GM23248 (cell line): Measurements from ENCODE around the gene DTX4.

Experiments used
- EZH2 ChIP-seq: fragments of 200-600 bp; sonication (generic); IDR thresholded peaks from 2 replicates; pipeline ENCODE4 v1.6.1; 2018; ENCODE audit warnings: antibody characterized with exemption, mild to moderate bottlenecking; ENCODE audit not compliant: insufficient read depth, poor library complexity, severe bottlenecking
- EZH2phosphoT487 ChIP-seq: fragments of 200-600 bp; sonication (generic); IDR thresholded peaks from 2 replicates; pipeline ENCODE4 v1.6.1; 2018; ENCODE audit warnings: antibody characterized with exemption, moderate library complexity, mild to moderate bottlenecking, low read depth; ENCODE audit not compliant: insufficient read depth

- TF ChIP-seq EZH2 (no peak), EZH2phosphoT487 (no peak)
These were observed 32.8 kb downstream of the DTX4 start for GRCh38 chr11:59204746-59205145.
